NCI-H82 (cell line): ENCODE data around the gene PTPRD.

Experiments
- DNase-seq: peaks from one replicate; lab custom pipeline; 2025; lab: John Stamatoyannopoulos, UW

Gene PTPRD

GRCh38 chr9:8576741-8577140 is 2036.1 kb downstream of the PTPRD start:
- no peak for DNase-seq

- DNase-seq = no peak
Observed at GRCh38 chr9:8574846-8575245, 2038.0 kb downstream of the PTPRD start.

GRCh38 chr9:8572209-8572608 is 2040.6 kb downstream of the PTPRD start:
- no peak for DNase-seq

- no peak for DNase-seq
Observed at GRCh38 chr9:8571643-8572042, 2041.2 kb downstream of the PTPRD start.

- no peak for DNase-seq
Observed at GRCh38 chr9:8570776-8571175, 2042.0 kb downstream of the PTPRD start.

GRCh38 chr9:8569823-8570222 is 2043.0 kb downstream of the PTPRD start:
- no peak for DNase-seq

- DNase-seq = peak; percentile 9
Observed at GRCh38 chr9:8567963-8568579, 2044.7 kb downstream of the PTPRD start.

GRCh38 chr9:8564960-8565359 is 2047.8 kb downstream of the PTPRD start:
- DNase-seq = no peak

GRCh38 chr9:8560560-8561525 is 2052.0 kb downstream of the PTPRD start:
- no peak for DNase-seq

- DNase-seq = no peak
Observed at GRCh38 chr9:8558176-8558575, 2054.6 kb downstream of the PTPRD start.

GRCh38 chr9:8555762-8556500 is 2056.9 kb downstream of the PTPRD start:
- no peak for DNase-seq

- DNase-seq = no peak
Observed at GRCh38 chr9:8553444-8553843, 2059.4 kb downstream of the PTPRD start.

- DNase-seq = no peak
Observed at GRCh38 chr9:8552732-8553131, 2060.1 kb downstream of the PTPRD start.

GRCh38 chr9:8549214-8549613 is 2063.6 kb downstream of the PTPRD start:
- DNase-seq = no peak

GRCh38 chr9:8543219-8543618 is 2069.6 kb downstream of the PTPRD start:
- no peak for DNase-seq

- no peak for DNase-seq
Observed at GRCh38 chr9:8542537-8542936, 2070.3 kb downstream of the PTPRD start.

- no peak for DNase-seq
Observed at GRCh38 chr9:8539681-8540197, 2073.1 kb downstream of the PTPRD start.

GRCh38 chr9:8536845-8537244 is 2076.0 kb downstream of the PTPRD start:
- DNase-seq = no peak

- DNase-seq = no peak
Observed at GRCh38 chr9:8534828-8535227, 2078.0 kb downstream of the PTPRD start.

GRCh38 chr9:8533681-8534080 is 2079.1 kb downstream of the PTPRD start:
- no peak for DNase-seq

GRCh38 chr9:8531826-8532415 is 2080.9 kb downstream of the PTPRD start:
- DNase-seq = no peak

- no peak for DNase-seq
Observed at GRCh38 chr9:8521112-8521511, 2091.7 kb downstream of the PTPRD start.
